GM18909 (cell line): ENCODE data around the gene ARPC3.
"Not testable (repeated sequence)": the region's sequence is repeated elsewhere in the genome, so short reads cannot be mapped to it uniquely, and the experiment has no call there.

Experiments used
- ATAC-seq: cut with Tn5 transposase; IDR thresholded peaks from one replicate; pipeline ENCODE4 v1.9.1; 2021; ENCODE audit warnings: mild to moderate bottlenecking; ENCODE audit not compliant: unreplicated experiment, poor library complexity

Gene ARPC3

GRCh38 chr12:110449799-110450497, at the start of gene ARPC3:
Gene ARPC3 (minus strand): TSS chr12:110450337. CDS start chr12:110450260, 77 bp downstream.
- peak; percentile 93 for ATAC-seq

GRCh38 chr12:110498984-110499706, 49.0 kb upstream of the ARPC3 start:
- no peak for ATAC-seq

GRCh38 chr12:110475426-110475825, 25.3 kb upstream of the ARPC3 start:
- no peak for ATAC-seq

GRCh38 chr12:110468214-110469048, 18.3 kb upstream of the ARPC3 start, which contains the start of the genes FAM216A and GPN3:
Gene FAM216A (plus strand): TSS chr12:110468845. CDS start chr12:110468876, 31 bp downstream.
Gene GPN3 (minus strand): TSS chr12:110468257. CDS start chr12:110468203, 54 bp downstream.
- peak; percentile 83 for ATAC-seq

GRCh38 chr12:110467847-110468213, 17.7 kb upstream of the ARPC3 start:
- ATAC-seq = no peak

GRCh38 chr12:110466791-110467190, 16.7 kb upstream of the ARPC3 start:
- no peak for ATAC-seq

GRCh38 chr12:110465765-110466164, 15.6 kb upstream of the ARPC3 start:
- not testable (repeated sequence) for ATAC-seq

GRCh38 chr12:110465024-110465423, 14.9 kb upstream of the ARPC3 start:
- no peak for ATAC-seq

- not testable (repeated sequence) for ATAC-seq
These were observed 11.1 kb upstream of the ARPC3 start for GRCh38 chr12:110461189-110461588.

- ATAC-seq = no peak
These were observed 8.6 kb upstream of the ARPC3 start for GRCh38 chr12:110458756-110459155.

- ATAC-seq = no peak
These were observed 3.6 kb upstream of the ARPC3 start for GRCh38 chr12:110453569-110454296.

GRCh38 chr12:110451263-110451662, 1.1 kb upstream of the ARPC3 start:
- ATAC-seq = no peak

- no peak for ATAC-seq
These were observed 5.7 kb downstream of the ARPC3 start for GRCh38 chr12:110444455-110444854.

- no peak for ATAC-seq
These were observed 13.9 kb downstream of the ARPC3 start for GRCh38 chr12:110436231-110436630.

GRCh38 chr12:110431957-110432587, 18.1 kb downstream of the ARPC3 start:
- no peak for ATAC-seq

- ATAC-seq = not testable (repeated sequence)
These were observed 20.5 kb downstream of the ARPC3 start for GRCh38 chr12:110429676-110430075.

- no peak for ATAC-seq
These were observed 23.7 kb downstream of the ARPC3 start for GRCh38 chr12:110426406-110426805.

GRCh38 chr12:110424237-110424636, 25.9 kb downstream of the ARPC3 start:
- ATAC-seq = no peak

- ATAC-seq = no peak
These were observed 28.4 kb downstream of the ARPC3 start for GRCh38 chr12:110421701-110422100.
